T-helper 1 cell treated with Interleukin-12 subunit alpha and Interleukin-12 subunit beta and Interleukin-4 antibody, amounts not matched to agents 30 μg/mL and 1 μg/mL, for 36 hours (primary cell): ENCODE data around the gene IGF1R.

Experiments used
- H3K27ac Mint-ChIP-seq: one replicate; pipeline ENCODE4 v1.8.0; 2021; ENCODE audit warnings: mild to moderate bottlenecking, mixed read lengths
- H3K27me3 Mint-ChIP-seq: one replicate; pipeline ENCODE4 v1.8.0; 2021; ENCODE audit warnings: low read depth, mixed read lengths
- H3K36me3 Mint-ChIP-seq: one replicate; pipeline ENCODE4 v1.8.0; 2021; ENCODE audit warnings: low read depth, mixed read lengths
- H3K4me1 Mint-ChIP-seq: one replicate; pipeline ENCODE4 v1.8.0; 2021; ENCODE audit warnings: low read depth, mixed read lengths
- H3K4me3 Mint-ChIP-seq: one replicate; pipeline ENCODE4 v1.8.0; 2021; ENCODE audit warnings: mild to moderate bottlenecking, moderate library complexity, mixed read lengths
- H3K9me3 Mint-ChIP-seq: one replicate; pipeline ENCODE4 v1.8.0; 2021; ENCODE audit warnings: mixed read lengths

IGF1R gene

DNA sequence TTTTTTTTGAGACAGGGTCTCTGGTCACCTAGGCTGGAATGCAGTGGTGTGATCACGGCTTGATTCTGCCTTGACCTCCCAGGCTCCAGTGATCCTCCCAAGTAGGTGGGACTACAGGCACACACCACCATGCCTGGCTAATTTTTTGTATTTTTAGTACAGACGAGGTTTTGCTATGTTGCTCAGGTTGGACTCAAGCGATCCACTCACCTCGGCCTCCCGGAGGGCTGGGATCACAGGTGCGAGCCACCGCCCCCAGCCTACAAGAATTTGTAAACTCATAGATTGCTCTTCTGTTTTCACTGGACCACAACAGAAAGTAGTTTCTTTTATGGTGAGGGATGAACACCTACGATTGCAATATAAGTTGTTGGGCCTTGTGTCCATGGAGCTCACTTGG is 7.4 kb downstream of the IGF1R start:
- H3K4me3 Mint-ChIP-seq: no peak overlapping the region
- peaks cover 27% of the 10 kb centered on the region for H3K4me1 Mint-ChIP-seq
- no peaks in the 10 kb centered on the region for H3K9me3 Mint-ChIP-seq
- peaks cover 58% of the 10 kb centered on the region for H3K27me3 Mint-ChIP-seq
- no peak overlapping the region for H3K27ac Mint-ChIP-seq
- peaks cover 6% of the 10 kb centered on the region for H3K36me3 Mint-ChIP-seq

DNA sequence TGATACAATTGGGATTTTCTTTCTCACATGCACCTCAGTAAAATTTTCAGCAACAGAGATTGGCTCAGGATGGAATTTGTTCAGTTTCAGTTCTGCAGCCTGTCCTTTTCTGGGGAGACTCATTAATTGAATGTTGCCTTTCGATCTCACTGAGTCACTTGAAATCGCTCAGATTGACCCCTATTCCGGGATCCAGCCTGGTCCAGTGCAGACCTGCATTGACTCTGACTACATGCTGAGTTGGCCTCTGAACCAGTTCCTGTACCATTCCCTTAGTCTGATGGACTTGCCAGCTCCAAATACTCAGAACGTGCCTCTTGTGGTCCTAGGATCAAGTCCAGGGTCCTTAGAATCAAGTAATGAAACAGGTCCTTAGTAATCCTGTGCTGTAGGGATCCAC is 9.4 kb downstream of the IGF1R start:
- Mint-ChIP-seq H3K36me3 (no peaks in the 10 kb centered on the region), H3K9me3 (no peaks in the 10 kb centered on the region), H3K4me1 (peaks cover 10% of the 10 kb centered on the region), H3K27me3 (peaks cover 39% of the 10 kb centered on the region), H3K4me3 (no peak overlapping the region), H3K27ac (no peak overlapping the region)

DNA sequence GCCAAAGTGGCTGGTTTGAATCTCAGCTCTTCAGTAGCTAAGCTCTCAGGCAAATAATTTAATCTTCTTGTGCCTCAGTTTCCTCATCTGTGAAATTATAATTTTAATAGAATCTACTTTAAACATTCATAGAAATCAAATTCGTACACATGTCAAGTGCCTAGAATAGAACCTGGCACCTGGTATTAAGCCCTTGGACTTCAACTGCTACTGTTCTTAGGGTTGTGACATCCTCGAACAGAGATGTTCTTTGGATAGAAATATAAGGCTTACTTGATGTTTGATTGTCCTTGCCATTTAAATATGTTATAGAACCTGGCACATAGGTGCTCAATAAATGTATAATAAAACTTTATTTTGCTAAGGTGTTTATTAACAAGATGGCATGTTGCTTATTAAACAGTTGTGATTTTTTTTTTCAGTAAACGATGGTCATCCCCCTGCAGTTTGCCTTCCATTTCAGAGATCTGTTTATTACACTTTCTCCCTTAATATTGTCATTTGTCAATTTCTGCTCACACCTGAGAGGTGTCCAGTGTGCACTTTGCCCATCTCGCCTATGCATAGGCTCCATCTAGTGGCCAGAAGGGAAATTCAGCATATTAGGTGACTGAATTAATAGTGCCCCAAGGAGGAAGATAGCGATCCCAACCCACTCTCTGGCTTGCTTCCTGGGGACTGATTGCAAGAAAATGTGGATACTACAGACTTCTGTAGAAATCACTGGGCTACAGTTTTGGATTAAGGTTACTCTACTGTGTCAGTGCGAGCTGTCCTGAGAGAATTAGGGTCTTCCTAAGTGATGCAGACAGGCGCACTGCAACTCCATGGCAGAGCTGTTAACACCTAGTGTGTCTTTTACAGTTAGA is 10.7 kb downstream of the IGF1R start:
- peaks cover 28% of the 10 kb centered on the region for H3K27me3 Mint-ChIP-seq

DNA sequence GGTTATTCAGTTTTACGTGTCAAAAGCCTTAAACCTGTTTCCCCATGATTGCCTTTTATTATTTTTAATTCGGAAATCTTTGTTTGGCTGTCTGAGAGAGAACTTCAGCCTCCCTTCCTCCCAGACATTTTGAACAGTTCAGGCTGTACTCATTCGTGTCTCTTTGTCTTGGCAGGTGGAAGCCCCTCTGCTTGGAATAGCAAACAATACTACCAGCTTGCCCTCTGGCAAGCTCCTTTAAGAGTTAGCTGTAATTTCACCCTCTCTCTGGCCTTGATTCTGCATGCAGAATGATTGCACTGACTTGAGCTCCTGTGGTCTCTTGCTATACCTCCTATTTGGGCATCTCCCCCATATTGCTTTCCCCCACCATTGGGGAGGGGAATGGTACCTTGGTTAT is 11.7 kb downstream of the IGF1R start:
- H3K4me3 Mint-ChIP-seq: no peak overlapping the region
- peaks cover 21% of the 10 kb centered on the region for H3K27me3 Mint-ChIP-seq
- H3K36me3 Mint-ChIP-seq: no peaks in the 10 kb centered on the region
- no peak overlapping the region for H3K27ac Mint-ChIP-seq
- peaks cover 3% of the 10 kb centered on the region for H3K4me1 Mint-ChIP-seq
- H3K9me3 Mint-ChIP-seq: no peaks in the 10 kb centered on the region

More for the DNA sequence above, 10.7 kb downstream of the IGF1R start:
- no peak overlapping the region for H3K4me3 Mint-ChIP-seq
- H3K9me3 Mint-ChIP-seq: no peaks in the 10 kb centered on the region
- H3K36me3 Mint-ChIP-seq: no peaks in the 10 kb centered on the region
- no peak overlapping the region for H3K27ac Mint-ChIP-seq
- peaks cover 3% of the 10 kb centered on the region for H3K4me1 Mint-ChIP-seq

DNA sequence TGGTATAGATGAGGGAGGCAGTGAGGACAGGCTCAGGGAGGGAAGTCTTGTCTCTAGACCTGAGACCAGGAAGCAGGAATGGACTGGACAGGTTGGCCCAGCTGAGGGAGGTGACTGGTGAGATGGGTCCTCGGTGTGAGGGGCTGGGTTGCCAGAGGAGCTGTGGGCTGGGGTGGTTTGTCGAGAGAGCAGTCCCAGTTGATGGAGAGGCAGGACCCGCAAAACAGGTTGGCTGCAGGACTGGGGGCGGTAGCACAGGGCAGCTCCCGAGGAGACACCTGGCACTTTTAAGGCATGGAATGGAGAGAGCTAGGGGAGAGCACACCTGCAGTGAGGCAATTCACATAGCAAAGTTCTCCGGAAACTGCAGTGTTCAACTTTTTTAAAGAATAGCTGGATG is 14.7 kb downstream of the IGF1R start:
- H3K4me3 Mint-ChIP-seq: no peak overlapping the region
- no peaks in the 10 kb centered on the region for H3K36me3 Mint-ChIP-seq
- peaks cover 11% of the 10 kb centered on the region for H3K27me3 Mint-ChIP-seq
- no peak overlapping the region for H3K27ac Mint-ChIP-seq
- no peaks in the 10 kb centered on the region for H3K9me3 Mint-ChIP-seq
- H3K4me1 Mint-ChIP-seq: peaks cover 20% of the 10 kb centered on the region

DNA sequence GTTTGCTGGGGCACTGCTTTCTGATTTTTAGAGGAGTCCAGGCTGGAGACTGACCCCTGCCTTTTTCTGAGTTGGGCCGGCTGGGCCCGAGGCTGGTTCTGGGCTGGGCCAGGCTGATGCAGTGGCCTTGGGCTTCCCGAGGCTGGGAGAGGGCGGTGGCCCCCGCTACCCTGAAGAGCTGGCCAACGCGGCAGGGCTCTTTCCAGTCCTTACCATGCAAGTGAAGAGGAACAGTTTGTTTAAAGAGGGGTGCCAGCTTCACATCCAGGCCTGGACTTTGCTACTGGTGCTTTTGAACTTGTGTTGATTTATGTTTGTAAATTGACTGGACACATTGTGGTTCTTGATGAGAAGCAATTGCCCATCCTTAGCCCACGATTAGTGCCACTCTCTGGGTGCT is 15.3 kb downstream of the IGF1R start:
- Mint-ChIP-seq H3K4me1 (peaks cover 25% of the 10 kb centered on the region), H3K36me3 (no peaks in the 10 kb centered on the region), H3K27ac (no peak overlapping the region), H3K4me3 (no peak overlapping the region), H3K9me3 (no peaks in the 10 kb centered on the region), H3K27me3 (peaks cover 5% of the 10 kb centered on the region)

DNA sequence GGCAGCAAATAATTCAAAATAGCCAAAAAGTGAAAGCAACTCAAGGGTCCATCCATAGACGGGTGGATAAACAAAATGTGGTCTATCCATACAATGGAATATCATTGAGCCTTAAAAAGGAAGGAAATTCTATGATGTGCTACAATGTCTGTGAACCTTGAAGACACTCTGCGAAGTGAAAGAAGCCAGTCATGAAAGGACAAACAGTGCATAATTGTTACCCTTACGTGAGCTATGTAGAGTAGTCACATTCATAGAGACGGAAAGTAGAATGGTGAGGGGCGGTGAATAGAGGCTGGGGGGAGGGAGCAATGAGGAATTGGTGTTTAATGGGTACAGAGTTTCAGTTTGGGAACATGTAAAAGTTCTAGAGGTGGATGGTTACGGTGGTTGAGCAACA is 18.1 kb downstream of the IGF1R start:
- Mint-ChIP-seq H3K36me3 (peaks cover 2% of the 10 kb centered on the region), H3K9me3 (no peaks in the 10 kb centered on the region), H3K27me3 (no peaks in the 10 kb centered on the region), H3K4me1 (peaks cover 49% of the 10 kb centered on the region), H3K27ac (no peak overlapping the region), H3K4me3 (no peak overlapping the region)

DNA sequence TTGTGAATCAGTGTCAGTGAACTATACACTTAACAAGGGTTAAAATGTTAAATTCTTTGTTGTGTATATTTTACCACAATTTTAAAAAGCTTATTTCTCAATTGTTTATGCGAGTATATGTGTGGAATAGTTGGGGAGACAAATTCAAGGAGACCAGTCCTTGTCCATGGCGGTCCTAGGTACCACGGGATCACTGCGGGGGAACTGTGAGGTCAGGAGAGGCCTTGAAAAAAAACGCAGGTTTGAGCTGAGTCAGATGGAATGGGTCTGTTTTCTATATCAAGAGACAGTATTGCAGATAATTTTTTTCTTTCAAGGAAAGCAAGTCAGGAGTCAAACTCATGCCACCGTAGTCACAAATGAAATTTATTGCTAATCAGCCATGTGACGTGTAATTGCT is 18.5 kb downstream of the IGF1R start:
- no peaks in the 10 kb centered on the region for H3K27me3 Mint-ChIP-seq
- H3K4me1 Mint-ChIP-seq: peaks cover 53% of the 10 kb centered on the region
- no peak overlapping the region for H3K27ac Mint-ChIP-seq
- no peaks in the 10 kb centered on the region for H3K9me3 Mint-ChIP-seq
- peaks cover 2% of the 10 kb centered on the region for H3K36me3 Mint-ChIP-seq
- H3K4me3 Mint-ChIP-seq: no peak overlapping the region

DNA sequence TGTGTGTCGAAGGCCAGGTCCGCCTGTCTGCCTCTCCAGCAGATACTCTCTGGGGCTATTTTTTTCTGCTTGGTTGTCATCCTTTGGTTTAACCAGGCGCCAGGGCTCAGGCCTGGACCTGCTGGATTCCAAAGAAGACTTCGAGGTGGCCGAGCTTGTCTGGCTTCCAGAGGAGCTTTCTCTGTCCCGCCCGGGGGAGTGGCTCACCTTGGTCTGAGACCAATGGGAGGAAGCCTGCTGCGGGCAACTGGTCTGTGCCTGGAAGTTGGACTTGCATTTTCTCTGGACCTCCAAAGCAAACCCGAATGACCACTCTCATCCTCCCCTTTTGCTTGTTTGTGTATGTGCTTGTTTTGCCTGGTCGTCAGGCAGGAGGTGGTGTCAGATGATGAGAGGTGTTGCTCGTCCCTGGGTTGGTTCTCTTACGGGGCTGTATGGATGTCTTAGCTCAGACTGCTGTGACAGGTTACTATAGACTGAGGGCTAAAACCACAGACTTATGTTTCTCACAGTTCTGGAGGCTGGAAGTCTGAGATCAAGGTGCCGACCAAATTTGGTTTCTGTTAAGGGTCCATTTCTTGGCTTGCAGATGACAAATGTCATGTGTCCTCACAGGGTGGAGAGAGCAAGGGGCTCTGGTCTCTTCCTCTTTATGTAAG is 19.3 kb downstream of the IGF1R start:
- Mint-ChIP-seq H3K9me3 (no peaks in the 10 kb centered on the region), H3K4me3 (no peak overlapping the region), H3K27ac (no peak overlapping the region), H3K36me3 (peaks cover 2% of the 10 kb centered on the region), H3K4me1 (peaks cover 53% of the 10 kb centered on the region), H3K27me3 (no peaks in the 10 kb centered on the region)

DNA sequence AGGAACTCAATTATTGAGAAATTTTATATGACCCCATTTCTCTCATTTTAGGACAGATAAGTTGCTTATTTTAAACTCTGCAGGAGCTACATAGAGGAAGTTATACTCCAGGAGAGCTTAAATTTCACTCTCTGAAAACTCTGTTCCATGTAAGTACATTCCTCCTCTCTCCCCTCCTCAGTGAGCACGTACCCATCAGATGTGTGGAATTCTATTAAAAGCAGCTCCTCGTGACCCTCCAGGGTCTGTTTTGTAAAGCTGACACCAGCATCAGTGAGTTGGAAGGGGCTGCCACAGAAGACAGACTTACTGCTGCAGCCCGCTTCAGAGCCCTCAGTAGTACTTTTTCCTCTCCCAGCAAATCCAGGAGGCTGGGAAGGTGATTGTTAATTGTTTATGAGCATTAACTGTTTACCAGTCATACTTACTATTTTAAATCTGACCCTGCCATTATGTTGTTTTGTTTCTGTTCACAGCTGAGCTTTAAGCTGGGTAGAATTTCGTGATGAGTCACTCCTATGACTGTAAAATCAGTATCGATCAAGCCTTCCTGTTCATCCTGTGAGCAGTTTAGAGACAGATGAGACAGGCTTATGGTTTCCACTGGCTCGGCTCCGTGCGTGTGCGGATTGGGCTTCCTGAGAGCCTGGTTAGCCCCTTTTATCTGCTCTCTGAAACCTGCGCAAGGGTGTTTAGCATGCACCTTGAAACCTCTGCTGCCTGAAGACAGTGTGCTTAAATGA is 20.4 kb downstream of the IGF1R start:
- Mint-ChIP-seq H3K4me3 (peak overlapping the region; percentile 46), H3K27ac (peak overlapping the region; percentile 75), H3K9me3 (no peaks in the 10 kb centered on the region), H3K36me3 (peaks cover 2% of the 10 kb centered on the region), H3K4me1 (peaks cover 53% of the 10 kb centered on the region), H3K27me3 (no peaks in the 10 kb centered on the region)

DNA sequence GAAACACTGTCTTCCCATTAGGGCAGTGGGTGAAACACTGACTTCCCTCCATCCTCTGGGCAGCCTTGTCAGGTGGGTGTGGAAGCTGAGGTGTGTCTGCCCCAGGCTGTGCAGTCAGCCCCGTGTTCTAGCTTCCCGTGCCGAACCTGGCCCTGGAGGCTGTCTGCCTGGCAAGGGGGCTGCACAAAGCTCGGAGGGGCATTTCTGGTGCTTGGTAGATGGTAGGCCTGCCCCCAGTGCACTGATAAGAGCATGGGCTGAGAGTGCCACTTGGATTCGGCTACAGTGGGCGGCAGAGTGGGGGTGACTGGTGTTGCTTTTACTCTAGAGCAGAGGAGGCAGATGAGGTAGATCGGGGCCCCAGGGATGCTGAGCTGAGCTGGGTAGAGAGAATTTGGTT is 21.3 kb downstream of the IGF1R start:
- Mint-ChIP-seq H3K36me3 (peaks cover 2% of the 10 kb centered on the region), H3K27ac (peak overlapping the region; percentile 75), H3K27me3 (no peaks in the 10 kb centered on the region), H3K4me1 (peaks cover 54% of the 10 kb centered on the region), H3K4me3 (no peak overlapping the region), H3K9me3 (no peaks in the 10 kb centered on the region)

DNA sequence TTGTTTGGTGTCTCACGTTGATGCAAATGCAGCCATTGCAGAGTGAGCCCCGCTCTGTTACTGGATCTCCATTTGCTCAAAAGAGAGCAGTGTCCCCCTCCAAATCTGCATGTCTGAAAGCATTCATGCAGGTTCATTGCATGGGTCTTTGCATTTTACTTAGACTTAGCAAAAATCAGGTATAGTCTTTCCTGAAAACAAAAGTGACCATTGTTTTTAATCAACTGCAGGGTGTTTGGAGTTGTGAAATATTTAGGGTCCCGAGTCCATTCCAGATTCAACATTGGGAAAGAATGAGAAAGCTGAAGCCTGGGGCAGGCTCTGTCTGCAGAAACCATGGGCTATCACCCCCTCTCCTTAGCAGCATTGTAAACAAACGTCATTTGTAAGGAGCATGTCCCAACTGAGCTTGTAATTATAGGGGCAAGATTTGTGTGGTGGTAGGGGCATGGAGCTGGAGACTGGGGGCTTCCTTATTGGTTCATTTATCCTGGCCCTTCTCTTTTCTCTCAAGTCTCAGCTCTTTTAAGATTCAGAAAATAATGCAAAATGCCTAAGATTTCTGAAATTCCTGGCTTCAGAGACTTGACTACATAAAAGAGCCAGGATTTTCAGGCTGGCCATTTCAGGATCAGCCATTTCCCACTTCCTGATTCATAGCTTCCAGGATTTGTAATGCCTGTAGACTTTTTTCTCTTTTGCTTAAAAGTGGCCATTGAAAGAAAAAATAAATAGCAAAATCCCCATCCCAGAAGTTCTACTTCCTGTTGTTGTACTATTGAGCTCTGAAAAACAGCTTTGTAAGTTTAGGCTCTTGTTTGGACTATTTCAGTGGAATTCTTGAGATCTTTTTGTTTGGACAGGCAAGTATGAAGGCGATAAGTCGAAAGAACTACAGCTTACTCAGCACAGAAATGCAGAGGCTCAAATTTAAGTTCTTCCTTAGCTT is 23.0 kb downstream of the IGF1R start:
- H3K27ac Mint-ChIP-seq: no peak overlapping the region
- H3K4me3 Mint-ChIP-seq: no peak overlapping the region
- H3K9me3 Mint-ChIP-seq: no peaks in the 10 kb centered on the region
- no peaks in the 10 kb centered on the region for H3K27me3 Mint-ChIP-seq
- H3K4me1 Mint-ChIP-seq: peaks cover 49% of the 10 kb centered on the region
- H3K36me3 Mint-ChIP-seq: peaks cover 2% of the 10 kb centered on the region

DNA sequence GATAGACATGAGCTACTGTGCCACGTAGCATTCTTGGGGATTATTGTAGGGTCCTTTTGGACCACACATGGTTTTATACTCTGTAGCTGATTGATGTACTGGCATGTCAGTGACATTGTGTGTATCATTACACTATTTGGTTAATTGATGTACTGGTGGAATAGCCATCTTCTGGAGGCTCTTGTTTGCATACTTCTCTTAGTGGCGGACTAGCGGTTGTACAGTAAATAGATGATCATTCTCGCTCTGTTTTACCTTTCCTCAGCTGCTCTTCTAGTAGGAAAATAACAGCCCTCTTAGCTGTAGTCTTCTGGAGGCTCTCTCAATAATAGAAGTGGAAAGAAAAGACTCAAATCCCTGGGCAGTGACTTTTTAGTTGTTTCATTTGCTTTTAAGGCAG is 24.8 kb downstream of the IGF1R start:
- H3K4me3 Mint-ChIP-seq: no peak overlapping the region
- H3K4me1 Mint-ChIP-seq: peaks cover 40% of the 10 kb centered on the region
- H3K9me3 Mint-ChIP-seq: no peaks in the 10 kb centered on the region

DNA sequence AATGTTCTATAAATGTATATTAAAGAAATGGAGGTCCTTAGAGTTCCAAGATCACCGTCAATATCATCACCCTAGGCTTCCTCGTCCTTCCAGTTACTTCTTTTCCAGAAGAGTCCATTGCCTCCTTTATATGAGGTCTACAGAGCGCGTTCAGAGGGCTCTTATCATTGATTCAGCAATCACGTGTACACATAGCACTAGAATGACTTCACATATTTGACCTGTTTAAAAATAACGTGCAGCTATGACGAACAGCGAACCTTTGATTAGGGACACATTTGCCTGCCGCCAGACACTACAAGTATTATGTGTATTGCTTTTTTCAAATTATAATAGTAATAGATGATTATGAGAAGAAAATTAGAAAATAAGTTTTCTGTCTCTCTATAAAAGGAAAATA is 26.0 kb downstream of the IGF1R start:
- H3K27ac Mint-ChIP-seq: no peak overlapping the region
- H3K36me3 Mint-ChIP-seq: peaks cover 4% of the 10 kb centered on the region
- no peaks in the 10 kb centered on the region for H3K9me3 Mint-ChIP-seq
- H3K4me3 Mint-ChIP-seq: no peak overlapping the region
- no peaks in the 10 kb centered on the region for H3K27me3 Mint-ChIP-seq
- peaks cover 29% of the 10 kb centered on the region for H3K4me1 Mint-ChIP-seq

More for the DNA sequence above, 24.8 kb downstream of the IGF1R start:
- no peak overlapping the region for H3K27ac Mint-ChIP-seq
- H3K27me3 Mint-ChIP-seq: no peaks in the 10 kb centered on the region
- H3K36me3 Mint-ChIP-seq: peaks cover 2% of the 10 kb centered on the region
